H1 (cell line): ENCODE data around the gene CREB3L1. TPM values are rescaled to one million over a fixed set of nuclear protein-coding genes. Genes with fewer than 3 reads are reported as not detected.

Experiments used
- CTCF ChIA-PET: fragments of 300-600 bp; sonication (Branson Sonifier 250); formaldehyde crosslinking; loops from one replicate; lab custom pipeline; 2021; ENCODE audit not compliant: partially characterized antibody; lab: Charles Lee
- POLR2A ChIA-PET: fragments of 300-600 bp; sonication (Branson Sonifier 250); formaldehyde crosslinking; loops from one replicate; lab custom pipeline; 2021; ENCODE audit warnings: inconsistent platforms; ENCODE audit not compliant: partially characterized antibody; lab: Charles Lee
- DNase-seq, 2 experiments: peaks; one replicate each; pipeline versions ENCODE4 v3.0.0 to v3.0.0-alpha.2; 2010 to 2022; ENCODE audit warnings: low spot score in 2 of 2, low read depth in 1 of 2, mixed read lengths in 1 of 2
- FAIRE-seq: peaks from 2 replicates; lab custom pipeline; 2011; peaks lifted over from hg19 to GRCh38; lab: Jason Lieb, UNC
- H2AFZ ChIP-seq: 2 replicates; pipeline ENCODE4 v1.8.1; 2012; ENCODE audit warnings: low read length, inconsistent platforms
- H2AK5ac ChIP-seq: 2 replicates; pipeline ENCODE4 v1.6.1; 2013; ENCODE audit warnings: low read depth, low read length
- H2BK120ac ChIP-seq: replicated peaks from 2 replicates; pipeline ENCODE3; 2013; ENCODE audit warnings: low read depth, low read length, inconsistent platforms
- H2BK12ac ChIP-seq: 2 replicates; pipeline ENCODE4 v1.6.1; 2013; ENCODE audit warnings: low read depth, low read length
- H2BK15ac ChIP-seq: 2 replicates; pipeline ENCODE4 v1.6.1; 2013; ENCODE audit warnings: low read length
- H2BK20ac ChIP-seq: 2 replicates; pipeline ENCODE4 v1.6.1; 2013; ENCODE audit warnings: low read length
- H2BK5ac ChIP-seq: 2 replicates; pipeline ENCODE4 v1.6.1; 2013; ENCODE audit warnings: low read depth, low read length
- H3K14ac ChIP-seq: 2 replicates; pipeline ENCODE4 v1.6.1; 2013; ENCODE audit warnings: inconsistent platforms; ENCODE audit not compliant: insufficient read length
- H3K18ac ChIP-seq: 2 replicates; pipeline ENCODE4 v1.6.1; 2013; ENCODE audit warnings: low read length; ENCODE audit errors: extremely low read depth
- H3K23ac ChIP-seq: 2 replicates; pipeline ENCODE4 v1.6.1; 2013; ENCODE audit warnings: inconsistent platforms; ENCODE audit not compliant: insufficient read length
- H3K23me2 ChIP-seq: 2 replicates; pipeline ENCODE4 v1.6.1; 2013; ENCODE audit warnings: low read depth, low read length
- H3K27ac ChIP-seq: 2 replicates; pipeline ENCODE4 v1.6.1; 2011; ENCODE audit warnings: low read depth, low read length, inconsistent platforms
- H3K27me3 ChIP-seq, 4 experiments: replicated peaks in 1 of 4; 1 replicate in 1 of 4; 2 replicates in 3 of 4; pipeline versions ENCODE4 v1.6.1 to v1.8.1; 2011 to 2013; ENCODE audit warnings: low read length in 3 of 4, mild to moderate bottlenecking in 3 of 4, inconsistent platforms in 2 of 4, mixed read lengths in 2 of 4, moderate library complexity in 1 of 4; ENCODE audit not compliant: control insufficient read depth in 3 of 4, insufficient read depth in 3 of 4; ENCODE audit errors: extremely low read depth in 1 of 4
- H3K36me3 ChIP-seq, 4 experiments: 2 replicates each; pipeline versions ENCODE4 v1.6.1 to v1.8.1; 2011 to 2013; ENCODE audit warnings: mild to moderate bottlenecking in 4 of 4, low read length in 3 of 4, moderate library complexity in 2 of 4, control low read depth in 1 of 4, inconsistent platforms in 1 of 4; ENCODE audit not compliant: insufficient read depth in 4 of 4, control insufficient read depth in 2 of 4
- H3K4ac ChIP-seq: replicated peaks from 2 replicates; pipeline ENCODE3; 2013; ENCODE audit warnings: low read length, low read depth, mixed read lengths, inconsistent platforms; ENCODE audit not compliant: insufficient read length
- H3K4me1 ChIP-seq, 4 experiments: replicated peaks in 1 of 4; 1 replicate in 1 of 4; 2 replicates in 3 of 4; pipeline versions ENCODE4 v1.6.1 to v1.8.1; 2011 to 2013; ENCODE audit warnings: low read length in 3 of 4, inconsistent platforms in 2 of 4, mixed read lengths in 1 of 4; ENCODE audit not compliant: insufficient read depth in 4 of 4, control insufficient read depth in 3 of 4
- H3K4me2 ChIP-seq, 2 experiments: 2 replicates each; pipeline versions ENCODE4 v1.6.1 to v1.8.1; 2011 to 2013; ENCODE audit warnings: low read depth in 2 of 2, low read length in 2 of 2, control low read depth in 1 of 2, inconsistent platforms in 1 of 2, mild to moderate bottlenecking in 1 of 2; ENCODE audit not compliant: insufficient read depth in 1 of 2
- H3K4me3 ChIP-seq, 4 experiments: fragments of 200-600, 300-600 bp in 1 of 4; sonication (generic), shearing (Covaris generic), sonication (Bioruptor Twin) in 1 of 4; 2 replicates each; pipeline versions ENCODE4 v1.5.1 to v1.8.1; 2011 to 2016; ENCODE audit warnings: low read length in 4 of 4, low read depth in 3 of 4, control low read depth in 2 of 4, inconsistent platforms in 2 of 4, mild to moderate bottlenecking in 2 of 4, mixed read lengths in 1 of 4, moderate library complexity in 1 of 4; ENCODE audit not compliant: insufficient read depth in 2 of 4; ENCODE audit errors: extremely low read depth in 1 of 4
- H3K56ac ChIP-seq: replicated peaks from 2 replicates; pipeline ENCODE3; 2013; ENCODE audit warnings: low read depth, mild to moderate bottlenecking, mixed read lengths, low read length, inconsistent platforms; ENCODE audit not compliant: insufficient read length
- H3K79me1 ChIP-seq: 2 replicates; pipeline ENCODE4 v1.6.1; 2013; ENCODE audit warnings: low read depth, low read length, control low read depth
- H3K79me2 ChIP-seq, 2 experiments: 2 replicates each; pipeline versions ENCODE4 v1.6.1 to v1.8.1; 2012 to 2013; ENCODE audit warnings: low read length in 2 of 2, mild to moderate bottlenecking in 2 of 2, inconsistent platforms in 1 of 2; ENCODE audit not compliant: insufficient read depth in 2 of 2, control insufficient read depth in 1 of 2
- H3K9ac ChIP-seq, 4 experiments: replicated peaks in 1 of 4; 1 replicate in 1 of 4; 2 replicates in 3 of 4; pipeline versions ENCODE4 v1.6.1 to v1.8.1; 2011 to 2013; ENCODE audit warnings: low read depth in 3 of 4, low read length in 3 of 4, control low read depth in 2 of 4, mild to moderate bottlenecking in 2 of 4, moderate library complexity in 2 of 4, inconsistent platforms in 1 of 4; ENCODE audit errors: extremely low read depth in 1 of 4
- H3K9me3 ChIP-seq, 2 experiments: 2 replicates each; pipeline versions ENCODE4 v1.6.1 to v1.8.1; 2012 to 2013; ENCODE audit warnings: mild to moderate bottlenecking in 2 of 2, moderate library complexity in 2 of 2, control low read depth in 1 of 2, inconsistent platforms in 1 of 2, low read depth in 1 of 2, low read length in 1 of 2, mixed read lengths in 1 of 2; ENCODE audit not compliant: insufficient read depth in 2 of 2
- H4K20me1 ChIP-seq, 2 experiments: replicated peaks in 1 of 2; 2 replicates each; pipeline versions ENCODE3 to v1.8.1; 2011 to 2013; ENCODE audit warnings: inconsistent platforms in 2 of 2, low read length in 2 of 2, mild to moderate bottlenecking in 1 of 2; ENCODE audit not compliant: insufficient read depth in 2 of 2, control insufficient read depth in 1 of 2
- H4K5ac ChIP-seq: 2 replicates; pipeline ENCODE4 v1.6.1; 2013; ENCODE audit warnings: low read length, low read depth, mixed read lengths, inconsistent platforms; ENCODE audit not compliant: insufficient read length
- H4K8ac ChIP-seq: 2 replicates; pipeline ENCODE4 v1.8.0; 2013; ENCODE audit warnings: mild to moderate bottlenecking, moderate library complexity, low read length, inconsistent platforms; ENCODE audit not compliant: insufficient read depth; ENCODE audit errors: extremely low read depth
- H4K91ac ChIP-seq: replicated peaks from 2 replicates; pipeline ENCODE3; 2013; ENCODE audit warnings: low read length, mixed read lengths, inconsistent platforms; ENCODE audit not compliant: insufficient read length
- ASH2L ChIP-seq: fragments of 200-600, 300-600 bp; sonication (generic); IDR thresholded peaks from one replicate; pipeline ENCODE4 v1.7.1; 2017; ENCODE audit warnings: low read length
- CHD2 ChIP-seq: IDR thresholded peaks from 2 replicates; pipeline ENCODE4 v1.6.1; 2012; ENCODE audit warnings: low read length, improper control_type of control experiment
- PHF8 ChIP-seq: fragments of 200-600 bp; sonication (generic); conservative IDR thresholded peaks from 2 replicates; pipeline ENCODE4 v1.7.1; 2012; ENCODE audit warnings: low read depth, mild to moderate bottlenecking, inconsistent platforms, low read length, moderate library complexity
- POLR2A ChIP-seq, 2 experiments: IDR thresholded peaks; 1 replicate in 1 of 2; 2 replicates in 1 of 2; pipeline ENCODE4 v1.6.1; 2011; ENCODE audit warnings: low read depth in 2 of 2, low read length in 2 of 2, mild to moderate bottlenecking in 2 of 2; ENCODE audit errors: control extremely low read depth in 1 of 2
- POLR2AphosphoS5 ChIP-seq: IDR thresholded peaks from 2 replicates; pipeline ENCODE4 v1.6.1; 2011; ENCODE audit warnings: low read depth, low read length
- RAD21 ChIP-seq, 2 experiments: IDR thresholded peaks in 1 of 2; conservative IDR thresholded peaks in 1 of 2; 2 replicates each; pipeline ENCODE4 v1.6.1; 2011; ENCODE audit warnings: low read depth in 2 of 2, low read length in 2 of 2, improper control_type of control experiment in 1 of 2, inconsistent platforms in 1 of 2, mild to moderate bottlenecking in 1 of 2, moderate library complexity in 1 of 2
- SIN3A ChIP-seq, 2 experiments: IDR thresholded peaks in 1 of 2; conservative IDR thresholded peaks in 1 of 2; 2 replicates each; pipeline ENCODE4 v1.6.1; 2011 to 2012; ENCODE audit warnings: low read length in 2 of 2, improper control_type of control experiment in 1 of 2, low read depth in 1 of 2, mild to moderate bottlenecking in 1 of 2
- SP1 ChIP-seq: IDR thresholded peaks from 2 replicates; pipeline ENCODE4 v1.6.1; 2011; ENCODE audit warnings: low read depth, low read length
- TAF1 ChIP-seq: IDR thresholded peaks from 2 replicates; pipeline ENCODE4 v1.6.1; 2011; ENCODE audit warnings: mild to moderate bottlenecking, low read depth, low read length
- TBP ChIP-seq: IDR thresholded peaks from 2 replicates; pipeline ENCODE4 v1.6.1; 2011; ENCODE audit warnings: low read depth, low read length, improper control_type of control experiment
- WGBS, 2 experiments: shearing (Covaris generic) in 1 of 2; methylation state at CpG; one replicate each; pipeline versions ENCODE4 v1.1.6 to v1.1.7; 2013 to 2015; ENCODE audit warnings: low lambda C conversion rate in 2 of 2, mixed read lengths in 2 of 2, inconsistent platforms in 1 of 2, low coverage in 1 of 2, missing lambda C conversion rate in 1 of 2; ENCODE audit not compliant: insufficient replicate concordance in 2 of 2, insufficient coverage in 1 of 2, insufficient read length in 1 of 2; ENCODE audit errors: extremely low coverage in 1 of 2, missing lambda C conversion rate in 1 of 2; 5-methylcytosine and 5-hydroxymethylcytosine counted together
- polyA plus RNA-seq, 7 experiments: library from polyadenylated mRNA; depleted of rRNA in 3 of 7; stranded (reverse) in 5 of 7; unstranded in 2 of 7; fragments of >200 nt in 5 of 7; fragments of 200-250 nt in 2 of 7; gene quantifications; 1 replicate in 5 of 7; 2 replicates in 1 of 7; 4 replicates in 1 of 7; pipeline versions ENCODE4 v1.2.1 to v1.2.3, GENCODE V29; 2011 to 2013; ENCODE audit warnings: missing spikeins in 2 of 7, mixed read lengths in 2 of 7
- total RNA-seq: library from RNA; stranded (reverse); fragmentation: NEBNext Ultra II Directional; extraction: Animal tissue kit (Norgen Biotek cat#: 25700); gene quantifications from 2 replicates; pipeline ENCODE4 v1.2.1, GENCODE V29; 2021

The CREB3L1 gene
- total and polyA plus RNA-seq, 2 of the 8 experiments (the other 6 are each of a cell fraction or from before 2014, with no cell fraction given), result 4.1 to 12.7 TPM

- peaks cover 28 to 58% (median 43%) of the 10 kb centered on the region in 4 experiments for H3K4me1 ChIP-seq
- peaks cover 14% of the 10 kb centered on the region; the same call in 1 of the 2 replicates for H3K23me2 ChIP-seq
- H3K14ac ChIP-seq, result no peak overlapping the region
- H3K9me3 ChIP-seq, result no peaks in the 10 kb centered on the region
- no peak for FAIRE-seq
- H4K91ac ChIP-seq, result peak overlapping the region; percentile 13
- H2BK15ac ChIP-seq, result 0 out of 2 replicates have a peak overlapping the region, but pooled peaks have one; percentile 93
- H3K27ac ChIP-seq, result peak overlapping the region; percentile 79
- WGBS, 2 experiments, result 21% methylated on average over 21 of the region's 24 CpGs; no CpG with 5 or more reads in 1 of the 2 experiments
- H4K8ac ChIP-seq, result peak overlapping the region; percentile 91
- H3K56ac ChIP-seq, result peak overlapping the region; percentile 60
- H4K20me1 ChIP-seq, result no peaks in the 10 kb centered on the region
- peak overlapping the region; percentile 75; the same call in 1 of the 2 replicates for H2AK5ac ChIP-seq
- ChIA-PET CTCF (interaction anchor here (1.0 to 38.0 kb wide), 17 partner anchors 9 to 159 kb away, joined by 3 to 858 read pairs (median 7); partner anchors contain the start of gene CREB3L1), POLR2A (interaction anchor here (0.6 to 7.1 kb wide), 27 partner anchors 9 to 435 kb away, joined by 3 to 127 read pairs (median 6); partner anchors contain the start of genes CREB3L1, LARGE2 and PHF21A)
- no peak overlapping the region for H3K23ac ChIP-seq
- H3K4ac ChIP-seq, result peak overlapping the region; percentile 54
- H3K18ac ChIP-seq, result peak overlapping the region; percentile 89
- peak overlapping the region; percentile 40 to 67 (median 54) for H3K4me3 ChIP-seq
- no peaks in the 10 kb centered on the region for H3K27me3 ChIP-seq
- peak overlapping the region; percentile 44 for H2BK120ac ChIP-seq
- no peaks in the 10 kb centered on the region for H3K36me3 ChIP-seq
- H2BK5ac ChIP-seq, result peak overlapping the region; percentile 84
- peak overlapping the region in 3 of 4 experiments; percentile 45 to 63 (median 61); a peak in 6 of 7 replicates for H3K9ac ChIP-seq
- H2AFZ ChIP-seq, result no peak overlapping the region
- H2BK20ac ChIP-seq, result peak overlapping the region; percentile 49
- H4K5ac ChIP-seq, result peak overlapping the region; percentile 31
- peak overlapping the region; percentile 72 to 95 for H3K4me2 ChIP-seq
- H3K79me2 ChIP-seq, result 0 out of 4 replicates have a peak, but pooled peaks cover 0 to 3% of the 10 kb centered on the region in 2 experiments
- H3K79me1 ChIP-seq, result 0 out of 2 replicates have a peak, but pooled peaks cover 4% of the 10 kb centered on the region
- peak; percentile 53 to 77 for DNase-seq
- peak overlapping the region; percentile 95 for H2BK12ac ChIP-seq
- TF ChIP-seq CHD2, result no peak
- TF ChIP-seq POLR2A (IDR thresholded peaks at IDR 0.05; ENCODE audit: control extremely low read depth in 1 of 2, low read depth in 2 of 2, low read length in 2 of 2), result peak in 1 of 2 experiments; percentile 55; a peak in 2 of 3 replicates
- TF ChIP-seq POLR2AphosphoS5, result peak; percentile 18; the same call in 1 of the 2 replicates
- peak; percentile 23 to 29; a peak in 2 of 4 replicates for TF ChIP-seq RAD21 (IDR thresholded peaks at IDR 0.05 in 1 of 2, conservative IDR thresholded peaks at IDR 0.05 in 1 of 2; ENCODE audit: low read depth in 2 of 2, low read length in 2 of 2)
- TF ChIP-seq TBP, result 0 out of 2 replicates have a peak, but pooled peaks have one; percentile 20
- peak; percentile 54; the same call in 1 of the 2 replicates for TF ChIP-seq SP1
- no peak for TF ChIP-seq ASH2L
- TF ChIP-seq SIN3A (conservative IDR thresholded peaks at IDR 0.05 in 1 of 2, IDR thresholded peaks at IDR 0.05 in 1 of 2; ENCODE audit: low read depth in 1 of 2, low read length in 2 of 2), result 0 out of 4 replicates have a peak, but pooled peaks of 1 of the 2 experiments have one; percentile 28
- TF ChIP-seq PHF8, result no peak
- TF ChIP-seq TAF1, result peak; percentile 26; the same call in 1 of the 2 replicates
Observed at GRCh38 chr11:46294365-46295309, 17.2 kb downstream of the CREB3L1 start.
